Stimulated activated CD4-positive, alpha-beta T cell treated with anti-CD3 and anti-CD28 coated beads, Interleukin-15, amount 100 ng/mL, for 1 hour (primary cell): Measurements from ENCODE around the gene CD40.

Experiments used
- DNase-seq, 2 donors: peaks; one replicate each; pipeline ENCODE4 v3.0.0-alpha.2; 2020; ENCODE audit warnings: low read depth in 1 of 2, low spot score in 1 of 2

CD40 gene

GRCh38 chr20:46117704-46118467 lies at the start of gene CD40:
TSS of gene CD40 (plus strand) at chr20:46118314. CDS start at chr20:46118344, 30 bp downstream.
- peak; percentile 40 to 63 for DNase-seq

GRCh38 chr20:46070215-46070900 lies 47.8 kb upstream of the CD40 start:
- DNase-seq: no peak

GRCh38 chr20:46071573-46071972 lies 46.5 kb upstream of the CD40 start:
- DNase-seq: no peak

GRCh38 chr20:46073024-46073423 lies 45.1 kb upstream of the CD40 start:
- DNase-seq: no peak

GRCh38 chr20:46073443-46073842 lies 44.7 kb upstream of the CD40 start:
- no peak for DNase-seq

- DNase-seq: no peak
Measured at GRCh38 chr20:46074006-46074405, 44.1 kb upstream of the CD40 start.

GRCh38 chr20:46076806-46077205 lies 41.3 kb upstream of the CD40 start:
- DNase-seq: no peak

- DNase-seq: no peak
Measured at GRCh38 chr20:46077642-46078305, 40.3 kb upstream of the CD40 start.

- DNase-seq: no peak
Measured at GRCh38 chr20:46078954-46079353, 39.2 kb upstream of the CD40 start.

GRCh38 chr20:46081074-46081473 lies 37.0 kb upstream of the CD40 start:
- no peak for DNase-seq

- no peak for DNase-seq
Measured at GRCh38 chr20:46083101-46083500, 35.0 kb upstream of the CD40 start.

GRCh38 chr20:46083531-46084061 lies 34.5 kb upstream of the CD40 start:
- no peak for DNase-seq

GRCh38 chr20:46084805-46085178 lies 33.3 kb upstream of the CD40 start:
- DNase-seq: no peak

GRCh38 chr20:46085179-46085851 lies 32.8 kb upstream of the CD40 start:
- DNase-seq: no peak

GRCh38 chr20:46087161-46087560 lies 31.0 kb upstream of the CD40 start:
- DNase-seq: no peak

- DNase-seq: no peak
Measured at GRCh38 chr20:46088409-46089166, 29.5 kb upstream of the CD40 start.

- DNase-seq: peak in 1 of 2 donors; percentile 39
Measured at GRCh38 chr20:46089167-46089416, 29.0 kb upstream of the CD40 start.

GRCh38 chr20:46089417-46090388 lies 28.4 kb upstream of the CD40 start, which contains the start of gene NCOA5:
TSS of gene NCOA5 (minus strand) at chr20:46089962. CDS start at chr20:46079424, 10,538 bp downstream.
- DNase-seq: peak; percentile 88
